PFSK-1 (cell line): ENCODE measurements around the gene GRID1.

Experiments
- FOXP2 ChIP-seq: optimal IDR thresholded peaks from 2 replicates; pipeline ENCODE3; 2011; ENCODE audit warnings: borderline replicate concordance, control low read depth, inconsistent platforms; ENCODE audit not compliant: insufficient read depth; ENCODE audit errors: extremely low read length, extremely low read depth
- POLR2AphosphoS5 ChIP-seq: IDR thresholded peaks from 2 replicates; pipeline ENCODE4 v1.6.1; 2012; ENCODE audit warnings: low read depth, mild to moderate bottlenecking, control low read depth, low read length, moderate library complexity
- REST ChIP-seq, 2 experiments: IDR thresholded peaks; 2 replicates each; pipeline versions ENCODE4 v1.6.1 to v1.8.0; 2011 to 2012; ENCODE audit warnings: low read depth in 2 of 2, low read length in 2 of 2, control low read depth in 1 of 2, inconsistent platforms in 1 of 2, mild to moderate bottlenecking in 1 of 2, moderate library complexity in 1 of 2; ENCODE audit not compliant: insufficient read depth in 1 of 2
- SIN3A ChIP-seq: IDR thresholded peaks from 2 replicates; pipeline ENCODE4 v1.6.1; 2012; ENCODE audit warnings: mild to moderate bottlenecking, low read length, moderate library complexity, borderline replicate concordance; ENCODE audit not compliant: insufficient read depth
- TAF1 ChIP-seq: IDR thresholded peaks from 2 replicates; pipeline ENCODE4 v1.6.1; 2012; ENCODE audit warnings: low read length, control low read depth, borderline replicate concordance; ENCODE audit not compliant: insufficient read depth

GRID1 gene

GRCh38 chr10:86243651-86244155 is 122.9 kb downstream of the GRID1 start:
- TF ChIP-seq FOXP2: no peak
- TF ChIP-seq TAF1: no peak
- no peak for TF ChIP-seq SIN3A
- no peak for TF ChIP-seq POLR2AphosphoS5
- no peak for TF ChIP-seq REST (IDR thresholded peaks at IDR 0.05; ENCODE audit: insufficient read depth in 1 of 2, low read depth in 2 of 2, low read length in 2 of 2)

- no peak for TF ChIP-seq FOXP2
- no peak for TF ChIP-seq POLR2AphosphoS5
- no peak for TF ChIP-seq SIN3A
- TF ChIP-seq REST (IDR thresholded peaks at IDR 0.05; ENCODE audit: insufficient read depth in 1 of 2, low read depth in 2 of 2, low read length in 2 of 2): no peak
- no peak for TF ChIP-seq TAF1
Measured at GRCh38 chr10:86242761-86243160, 123.8 kb downstream of the GRID1 start.

GRCh38 chr10:86234541-86235270 is 131.9 kb downstream of the GRID1 start:
- TF ChIP-seq TAF1 (no peak), SIN3A (no peak), REST (IDR thresholded peaks at IDR 0.05; ENCODE audit: insufficient read depth in 1 of 2, low read depth in 2 of 2, low read length in 2 of 2) (no peak), POLR2AphosphoS5 (no peak), FOXP2 (no peak)

GRCh38 chr10:86234107-86234506 is 132.5 kb downstream of the GRID1 start:
- TF ChIP-seq TAF1 (no peak), FOXP2 (no peak), SIN3A (no peak), REST (IDR thresholded peaks at IDR 0.05; ENCODE audit: insufficient read depth in 1 of 2, low read depth in 2 of 2, low read length in 2 of 2) (no peak), POLR2AphosphoS5 (no peak)

GRCh38 chr10:86233131-86233530 is 133.5 kb downstream of the GRID1 start:
- no peak for TF ChIP-seq FOXP2
- TF ChIP-seq SIN3A: no peak
- TF ChIP-seq POLR2AphosphoS5: no peak
- TF ChIP-seq REST (IDR thresholded peaks at IDR 0.05; ENCODE audit: insufficient read depth in 1 of 2, low read depth in 2 of 2, low read length in 2 of 2): no peak
- no peak for TF ChIP-seq TAF1
